ENCODE data around the gene FMR1NB.

- TF ChIP-seq CTCF (IDR thresholded peaks at IDR 0.05) (no peak), POLR2A (IDR thresholded peaks at IDR 0.05) (no peak), POLR2AphosphoS5 (IDR thresholded peaks at IDR 0.05) (no peak), EP300 (IDR thresholded peaks at IDR 0.05) (no peak)
These were observed 89.4 kb downstream of the FMR1NB start for GRCh38 chrX:148070504-148070877.

Measured in sigmoid colon (tissue), 4 donors.